Activated CD4-positive, alpha-beta T cell treated with anti-CD3 and anti-CD28 coated beads, Interleukin-2, amount 10 ng/mL, durations not matched to agents 7 days and 5 days (primary cell): Measurements from ENCODE around the gene NUDT6. TPM values are rescaled to one million over a fixed set of nuclear protein-coding genes. Genes with fewer than 3 reads are reported as not detected.

Experiments
- total RNA-seq, 2 experiments: library from RNA; stranded (reverse); gene quantifications; one replicate each; pipeline ENCODE4 v1.2.3, GENCODE V29; 2021

The NUDT6 gene
- total RNA-seq, 2 experiments from 2014 or later, result 10.4 to 11.8 TPM

Other genes with a start within 250 kb of the NUDT6 start
- 1 to 10 TPM; 1.7 to 2.1 TPM for gene BBS12, start 189.9 kb downstream of the NUDT6 start, total RNA-seq
- gene FGF2, start 95.8 kb downstream of the NUDT6 start, total RNA-seq, result under 1 TPM in 1 of 2 experiments, not detected in 1; 0.02 TPM